ENCODE results near the gene ACBD4. TPM values are rescaled to one million over a fixed set of nuclear protein-coding genes. Genes with fewer than 3 reads are reported as not detected.
A peak's percentile ranks its signal among the peaks of the same experiment; 100 is the strongest.

ACBD4 gene
- total RNA-seq, 2 experiments from 2014 or later = 14.8 to 24.0 TPM

DNA sequence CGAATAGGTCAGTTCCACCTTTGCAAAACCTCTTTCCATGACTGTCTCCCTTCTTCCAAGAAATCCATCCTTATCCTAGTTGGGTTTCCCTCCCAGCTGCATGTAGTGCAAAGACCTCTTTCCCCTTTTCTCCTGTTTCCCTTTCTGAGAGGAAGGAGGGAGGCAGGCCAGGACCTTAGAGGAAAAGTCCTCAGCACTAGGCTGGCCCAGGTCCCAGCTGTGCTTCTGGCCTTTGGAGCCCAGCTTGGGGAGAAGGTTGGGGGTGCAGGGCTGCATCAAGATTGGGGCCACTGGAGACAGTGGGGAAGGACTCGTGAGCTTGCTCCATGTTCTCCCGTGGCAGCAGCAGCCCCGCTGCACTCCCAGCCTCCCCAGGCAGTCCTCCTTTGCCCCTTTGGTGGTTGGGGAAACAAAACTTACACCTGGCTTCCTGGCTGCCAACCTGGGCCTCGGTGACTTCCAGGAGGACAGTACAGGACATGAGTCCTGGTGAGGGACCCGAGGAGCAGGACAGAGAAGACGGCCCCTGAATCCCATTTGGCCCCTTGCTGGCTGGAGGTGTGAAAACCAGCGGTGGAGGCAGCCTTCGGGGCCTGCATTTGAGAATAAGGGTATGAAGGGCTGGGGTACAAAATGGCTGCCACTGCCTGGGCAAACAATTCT lies 26.7 kb downstream of the ACBD4 start:
- intact Hi-C loops (cut with micrococcal nuclease; ENCODE audit: unreplicated experiment) = no loop called here
- Histone ChIP-seq H3K9me3 (ENCODE audit: low read length) (no peaks in the 10 kb centered on the region), H4K20me1 (ENCODE audit: insufficient read depth, low read length) (no peaks in the 10 kb centered on the region; the same call in 1 of the 2 replicates), H3K27ac (ENCODE audit: low read depth, low read length, poor library complexity, severe bottlenecking) (peak overlapping the region; percentile 34), H3K4me3 (ENCODE audit: low read depth, low read length, poor library complexity, severe bottlenecking) (peak overlapping the region; percentile 96), H2AFZ (ENCODE audit: low read length) (peak overlapping the region; percentile 16; the same call in 1 of the 2 replicates), H3K4me2 (ENCODE audit: low read length) (peak overlapping the region; percentile 84), H3K36me3 (ENCODE audit: insufficient read depth, low read length) (peaks cover 13% of the 10 kb centered on the region), H3K4me1 (ENCODE audit: insufficient read depth, low read length, poor library complexity, severe bottlenecking) (peaks cover 22% of the 10 kb centered on the region), H3K79me2 (ENCODE audit: insufficient read depth, low read depth, low read length) (peaks cover 14% of the 10 kb centered on the region; the same call in 1 of the 2 replicates), H3K9me2 (ENCODE audit: insufficient read depth, low read length) (no peaks in the 10 kb centered on the region)
- no TSS peak for BruUV-seq (replicated peaks)
- ChIA-PET CTCF (ENCODE audit: unreplicated experiment) (interaction anchor here (1.8 kb wide), 1 partner anchor 11 kb away, joined by 4 read pairs; no protein-coding TSS in a partner anchor), POLR2A (interaction anchor here (0.6 to 1.5 kb wide), 4 partner anchors 13 to 28 kb away, joined by 3 to 17 read pairs (median 3); partner anchors contain the start of gene HEXIM1)
- TF ChIP-seq, protein P1, sequence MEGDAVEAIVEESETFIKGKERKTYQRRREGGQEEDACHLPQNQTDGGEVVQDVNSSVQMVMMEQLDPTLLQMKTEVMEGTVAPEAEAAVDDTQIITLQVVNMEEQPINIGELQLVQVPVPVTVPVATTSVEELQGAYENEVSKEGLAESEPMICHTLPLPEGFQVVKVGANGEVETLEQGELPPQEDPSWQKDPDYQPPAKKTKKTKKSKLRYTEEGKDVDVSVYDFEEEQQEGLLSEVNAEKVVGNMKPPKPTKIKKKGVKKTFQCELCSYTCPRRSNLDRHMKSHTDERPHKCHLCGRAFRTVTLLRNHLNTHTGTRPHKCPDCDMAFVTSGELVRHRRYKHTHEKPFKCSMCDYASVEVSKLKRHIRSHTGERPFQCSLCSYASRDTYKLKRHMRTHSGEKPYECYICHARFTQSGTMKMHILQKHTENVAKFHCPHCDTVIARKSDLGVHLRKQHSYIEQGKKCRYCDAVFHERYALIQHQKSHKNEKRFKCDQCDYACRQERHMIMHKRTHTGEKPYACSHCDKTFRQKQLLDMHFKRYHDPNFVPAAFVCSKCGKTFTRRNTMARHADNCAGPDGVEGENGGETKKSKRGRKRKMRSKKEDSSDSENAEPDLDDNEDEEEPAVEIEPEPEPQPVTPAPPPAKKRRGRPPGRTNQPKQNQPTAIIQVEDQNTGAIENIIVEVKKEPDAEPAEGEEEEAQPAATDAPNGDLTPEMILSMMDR (conservative IDR thresholded peaks at IDR 0.05; ENCODE audit: low read length) = no peak
- TF ChIP-seq EZH2phosphoT487 (IDR thresholded peaks at IDR 0.05; ENCODE audit: borderline replicate concordance, low read depth, low read length) = no peak
- no peak for DNase-seq (ENCODE audit: low spot score)

DNA sequence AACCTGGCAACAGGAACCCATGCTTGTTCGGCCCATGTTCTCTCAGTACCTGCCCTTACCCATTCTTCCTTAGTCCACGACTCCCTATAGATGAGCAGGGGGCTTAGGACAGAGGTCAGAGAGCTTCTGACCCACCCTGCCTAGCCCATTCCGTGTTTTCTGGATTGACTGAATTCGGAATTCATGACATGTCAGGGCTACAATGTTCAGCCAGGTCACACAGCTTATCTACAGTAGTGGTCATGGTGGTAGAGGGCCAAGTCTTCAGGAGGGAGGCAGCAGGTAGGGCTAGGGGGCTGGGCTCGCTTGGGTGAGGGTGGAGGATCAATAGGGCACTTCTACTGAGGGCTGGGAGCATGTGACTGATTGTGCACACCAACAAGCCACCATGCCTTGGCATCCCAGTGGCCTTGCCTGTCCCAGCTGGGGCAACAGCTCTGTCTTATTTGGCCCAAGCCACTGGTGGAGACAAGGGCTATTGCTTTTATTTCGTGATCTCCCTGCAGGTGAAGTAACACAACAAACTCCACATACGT lies 29.3 kb downstream of the ACBD4 start:
- Histone ChIP-seq H4K20me1 (ENCODE audit: insufficient read depth, low read length) (no peaks in the 10 kb centered on the region; the same call in 1 of the 2 replicates), H3K79me2 (ENCODE audit: insufficient read depth, low read depth, low read length) (peaks cover 12% of the 10 kb centered on the region; the same call in 1 of the 2 replicates), H3K9me3 (ENCODE audit: low read length) (no peaks in the 10 kb centered on the region), H3K4me2 (ENCODE audit: low read length) (no peak overlapping the region), H2AFZ (ENCODE audit: low read length) (no peak overlapping the region), H3K4me3 (ENCODE audit: low read depth, low read length, poor library complexity, severe bottlenecking) (no peak overlapping the region), H3K9me2 (ENCODE audit: insufficient read depth, low read length) (no peaks in the 10 kb centered on the region), H3K36me3 (ENCODE audit: insufficient read depth, low read length) (peaks cover 2% of the 10 kb centered on the region), H3K27ac (ENCODE audit: low read depth, low read length, poor library complexity, severe bottlenecking) (no peak overlapping the region), H3K4me1 (ENCODE audit: insufficient read depth, low read length, poor library complexity, severe bottlenecking) (peaks cover 15% of the 10 kb centered on the region)
- TF ChIP-seq, protein P1 (conservative IDR thresholded peaks at IDR 0.05; ENCODE audit: low read length) = no peak
- no peak for TF ChIP-seq EZH2phosphoT487 (IDR thresholded peaks at IDR 0.05; ENCODE audit: borderline replicate concordance, low read depth, low read length)
- BruUV-seq (replicated peaks) = no TSS peak
- CTCF ChIA-PET (ENCODE audit: unreplicated experiment) = no interaction called here
- POLR2A ChIA-PET = no interaction called here
- no peak for DNase-seq (ENCODE audit: low spot score)
- intact Hi-C loops (cut with micrococcal nuclease; ENCODE audit: unreplicated experiment) = no loop called here

Measured in OCI-LY7 (cell line).